Skeletal muscle satellite cell (primary cell): ENCODE measurements around the gene SPTBN5.
A peak's percentile ranks its signal among the peaks of the same experiment; 100 is the strongest.

Experiments used
- H3K27me3 ChIP-seq: 2 replicates; pipeline ENCODE4 v1.7.0; 2013; ENCODE audit warnings: low read length; ENCODE audit not compliant: control insufficient read depth, insufficient read depth
- H3K36me3 ChIP-seq: 2 replicates; pipeline ENCODE4 v1.7.0; 2013; ENCODE audit warnings: mild to moderate bottlenecking, control low read depth, low read length; ENCODE audit not compliant: insufficient read depth
- H3K4me1 ChIP-seq: 2 replicates; pipeline ENCODE4 v1.7.0; 2013; ENCODE audit warnings: low read length; ENCODE audit not compliant: control insufficient read depth, insufficient read depth
- H3K4me2 ChIP-seq: 2 replicates; pipeline ENCODE4 v1.7.0; 2013; ENCODE audit warnings: mild to moderate bottlenecking, low read length
- H3K4me3 ChIP-seq: 2 replicates; pipeline ENCODE4 v1.7.0; 2013; ENCODE audit warnings: low read length
- H3K9ac ChIP-seq: 2 replicates; pipeline ENCODE4 v1.7.0; 2013; ENCODE audit warnings: mild to moderate bottlenecking, low read depth, low read length, moderate library complexity
- H3K9me3 ChIP-seq: replicated peaks from 2 replicates; pipeline ENCODE4 v1.7.0; 2013; ENCODE audit warnings: mild to moderate bottlenecking, control low read depth, low read length

The SPTBN5 gene

GRCh38 chr15:41880156-41880877 lies 13.5 kb downstream of the SPTBN5 start:
- Histone ChIP-seq H3K36me3 (no peaks in the 10 kb centered on the region), H3K27me3 (peaks cover 17% of the 10 kb centered on the region), H3K4me3 (no peak overlapping the region), H3K9me3 (no peaks in the 10 kb centered on the region), H3K4me1 (peaks cover 8% of the 10 kb centered on the region), H3K4me2 (no peak overlapping the region), H3K9ac (no peak overlapping the region)

- no peak overlapping the region for H3K4me3 ChIP-seq
- peaks cover 8% of the 10 kb centered on the region for H3K4me1 ChIP-seq
- H3K36me3 ChIP-seq: no peaks in the 10 kb centered on the region
- no peak overlapping the region for H3K4me2 ChIP-seq
- peaks cover 17% of the 10 kb centered on the region for H3K27me3 ChIP-seq
- H3K9me3 ChIP-seq: no peaks in the 10 kb centered on the region
- H3K9ac ChIP-seq: no peak overlapping the region
Measured at GRCh38 chr15:41879321-41879845, 14.5 kb downstream of the SPTBN5 start.

GRCh38 chr15:41878355-41878699 lies 15.5 kb downstream of the SPTBN5 start:
- no peak overlapping the region for H3K4me2 ChIP-seq
- peaks cover 17% of the 10 kb centered on the region for H3K27me3 ChIP-seq
- H3K4me3 ChIP-seq: no peak overlapping the region
- no peaks in the 10 kb centered on the region for H3K36me3 ChIP-seq
- H3K9ac ChIP-seq: no peak overlapping the region
- H3K9me3 ChIP-seq: no peaks in the 10 kb centered on the region
- H3K4me1 ChIP-seq: peaks cover 8% of the 10 kb centered on the region

- Histone ChIP-seq H3K9ac (no peak overlapping the region), H3K9me3 (no peaks in the 10 kb centered on the region), H3K4me1 (peaks cover 8% of the 10 kb centered on the region), H3K36me3 (no peaks in the 10 kb centered on the region), H3K4me3 (no peak overlapping the region), H3K27me3 (peaks cover 17% of the 10 kb centered on the region), H3K4me2 (no peak overlapping the region)
Measured at GRCh38 chr15:41877631-41878354, 16.1 kb downstream of the SPTBN5 start.

GRCh38 chr15:41876689-41877088 lies 17.2 kb downstream of the SPTBN5 start:
- H3K9ac ChIP-seq: no peak overlapping the region
- peaks cover 13% of the 10 kb centered on the region for H3K27me3 ChIP-seq
- H3K9me3 ChIP-seq: no peaks in the 10 kb centered on the region
- no peaks in the 10 kb centered on the region for H3K36me3 ChIP-seq
- H3K4me1 ChIP-seq: peaks cover 5% of the 10 kb centered on the region
- H3K4me3 ChIP-seq: no peak overlapping the region
- H3K4me2 ChIP-seq: no peak overlapping the region

- Histone ChIP-seq H3K4me2 (no peak overlapping the region), H3K9ac (no peak overlapping the region), H3K4me3 (no peak overlapping the region), H3K4me1 (peaks cover 5% of the 10 kb centered on the region), H3K9me3 (no peaks in the 10 kb centered on the region), H3K36me3 (no peaks in the 10 kb centered on the region), H3K27me3 (peaks cover 7% of the 10 kb centered on the region)
Measured at GRCh38 chr15:41876007-41876406, 17.8 kb downstream of the SPTBN5 start.

GRCh38 chr15:41874736-41875135 lies 19.1 kb downstream of the SPTBN5 start:
- Histone ChIP-seq H3K27me3 (peaks cover 3% of the 10 kb centered on the region), H3K4me3 (no peak overlapping the region)

GRCh38 chr15:41873711-41874110 lies 20.1 kb downstream of the SPTBN5 start:
- Histone ChIP-seq H3K9ac (no peak overlapping the region), H3K9me3 (no peaks in the 10 kb centered on the region), H3K4me2 (no peak overlapping the region), H3K36me3 (no peaks in the 10 kb centered on the region), H3K4me1 (peaks cover 16% of the 10 kb centered on the region), H3K4me3 (no peak overlapping the region), H3K27me3 (no peaks in the 10 kb centered on the region)

More at GRCh38 chr15:41874736-41875135, 19.1 kb downstream of the SPTBN5 start:
- H3K36me3 ChIP-seq: no peaks in the 10 kb centered on the region
- H3K9ac ChIP-seq: no peak overlapping the region
- H3K4me1 ChIP-seq: peaks cover 16% of the 10 kb centered on the region
- H3K4me2 ChIP-seq: no peak overlapping the region
- no peaks in the 10 kb centered on the region for H3K9me3 ChIP-seq

- Histone ChIP-seq H3K4me2 (no peak overlapping the region), H3K9me3 (no peaks in the 10 kb centered on the region), H3K4me3 (no peak overlapping the region), H3K4me1 (peaks cover 16% of the 10 kb centered on the region), H3K9ac (no peak overlapping the region), H3K36me3 (no peaks in the 10 kb centered on the region), H3K27me3 (no peaks in the 10 kb centered on the region)
Measured at GRCh38 chr15:41872166-41872747, 21.6 kb downstream of the SPTBN5 start.

- no peaks in the 10 kb centered on the region for H3K9me3 ChIP-seq
- H3K4me3 ChIP-seq: no peak overlapping the region
- no peaks in the 10 kb centered on the region for H3K36me3 ChIP-seq
- no peak overlapping the region for H3K9ac ChIP-seq
- no peaks in the 10 kb centered on the region for H3K27me3 ChIP-seq
- H3K4me2 ChIP-seq: peak overlapping the region; percentile 16
- H3K4me1 ChIP-seq: peaks cover 16% of the 10 kb centered on the region
Measured at GRCh38 chr15:41871175-41871905, 22.5 kb downstream of the SPTBN5 start.

- no peak overlapping the region for H3K4me3 ChIP-seq
- peak overlapping the region; percentile 16 for H3K4me2 ChIP-seq
- no peak overlapping the region for H3K9ac ChIP-seq
- peaks cover 16% of the 10 kb centered on the region for H3K4me1 ChIP-seq
- H3K27me3 ChIP-seq: no peaks in the 10 kb centered on the region
- H3K36me3 ChIP-seq: no peaks in the 10 kb centered on the region
- no peaks in the 10 kb centered on the region for H3K9me3 ChIP-seq
Measured at GRCh38 chr15:41870689-41871081, 23.2 kb downstream of the SPTBN5 start.
